CD4-positive, alpha-beta T cell treated with Interleukin-17A for 1 hour (primary cell): ENCODE results near the gene EPSTI1.
"Not testable (repeated sequence)": the region's sequence is repeated elsewhere in the genome, so short reads cannot be mapped to it uniquely, and the experiment has no call there.

Experiments
- DNase-seq: peaks from one replicate; pipeline ENCODE4 v3.0.0-alpha.2; 2020

The EPSTI1 gene

GRCh38 chr13:42991898-42992763 lies at the start of gene EPSTI1:
TSS of gene EPSTI1 (minus strand) at chr13:42992241. CDS start at chr13:42992165, 76 bp downstream.
- DNase-seq: peak; percentile 83

- no peak for DNase-seq
Observed at GRCh38 chr13:43041369-43041921, 49.4 kb upstream of the EPSTI1 start.

GRCh38 chr13:43040581-43041368 lies 48.7 kb upstream of the EPSTI1 start:
- not testable (repeated sequence) for DNase-seq

- no peak for DNase-seq
Observed at GRCh38 chr13:43039966-43040365, 47.9 kb upstream of the EPSTI1 start.

- DNase-seq: no peak
Observed at GRCh38 chr13:43036351-43037250, 44.6 kb upstream of the EPSTI1 start.

GRCh38 chr13:43033038-43033437 lies 41.0 kb upstream of the EPSTI1 start:
- no peak for DNase-seq

GRCh38 chr13:43031881-43032280 lies 39.8 kb upstream of the EPSTI1 start:
- DNase-seq: no peak

GRCh38 chr13:43030548-43030947 lies 38.5 kb upstream of the EPSTI1 start:
- DNase-seq: no peak

- no peak for DNase-seq
Observed at GRCh38 chr13:43026262-43026661, 34.2 kb upstream of the EPSTI1 start.

- DNase-seq: peak; percentile 82
Observed at GRCh38 chr13:43023289-43023963, 31.4 kb upstream of the EPSTI1 start, which contains the start of gene DNAJC15. TSS of gene DNAJC15 (plus strand) at chr13:43023586. CDS start at chr13:43023627, 41 bp downstream.

GRCh38 chr13:43022934-43023288 lies 30.9 kb upstream of the EPSTI1 start:
- no peak for DNase-seq

- no peak for DNase-seq
Observed at GRCh38 chr13:43021926-43022670, 30.1 kb upstream of the EPSTI1 start.

- DNase-seq: no peak
Observed at GRCh38 chr13:43020794-43021193, 28.8 kb upstream of the EPSTI1 start.

GRCh38 chr13:43019811-43020210 lies 27.8 kb upstream of the EPSTI1 start:
- DNase-seq: no peak

- DNase-seq: no peak
Observed at GRCh38 chr13:43016226-43016625, 24.2 kb upstream of the EPSTI1 start.

- no peak for DNase-seq
Observed at GRCh38 chr13:43014162-43014561, 22.1 kb upstream of the EPSTI1 start.

GRCh38 chr13:43009506-43009905 lies 17.5 kb upstream of the EPSTI1 start:
- DNase-seq: no peak

- DNase-seq: no peak
Observed at GRCh38 chr13:43008596-43008995, 16.6 kb upstream of the EPSTI1 start.

- no peak for DNase-seq
Observed at GRCh38 chr13:43006893-43007631, 15.0 kb upstream of the EPSTI1 start.

GRCh38 chr13:43005460-43006236 lies 13.6 kb upstream of the EPSTI1 start:
- DNase-seq: no peak
